DND-41 (cell line): ENCODE data around the gene IQGAP2.

Source experiments
- ATAC-seq: fragments of 200-7000 bp; cut with Tn5 transposase; 3 replicates; pipeline ENCODE4 v1.9.1; 2021; ENCODE audit warnings: low read depth; ENCODE audit not compliant: insufficient read depth
- DNase-seq: peaks from one replicate; pipeline ENCODE4 v3.0.0-alpha.2; 2020
- H2AFZ ChIP-seq: 2 replicates; pipeline ENCODE4 v1.6.0; 2012; ENCODE audit warnings: low read depth, low read length
- H3K27ac ChIP-seq: 2 replicates; pipeline ENCODE4 v1.5.1; 2012; ENCODE audit warnings: low read length, inconsistent platforms
- H3K27me3 ChIP-seq: fragments of 200-600 bp; sonication (generic); 2 replicates; pipeline ENCODE4 v1.6.0; 2012; ENCODE audit warnings: low read length, mild to moderate bottlenecking, inconsistent platforms; ENCODE audit not compliant: insufficient read depth, poor library complexity
- H3K36me3 ChIP-seq: 2 replicates; pipeline ENCODE4 v1.5.1; 2012; ENCODE audit warnings: low read length, inconsistent platforms; ENCODE audit not compliant: insufficient read depth
- H3K4me1 ChIP-seq: 2 replicates; pipeline ENCODE4 v1.5.1; 2012; ENCODE audit warnings: mild to moderate bottlenecking, low read length; ENCODE audit not compliant: insufficient read depth
- H3K4me2 ChIP-seq: 2 replicates; pipeline ENCODE4 v1.6.0; 2012; ENCODE audit warnings: mild to moderate bottlenecking, moderate library complexity, low read length, inconsistent platforms; ENCODE audit not compliant: insufficient read depth
- H3K4me3 ChIP-seq, 2 experiments: fragments of 200-600 bp in 1 of 2; shearing (Covaris generic) in 1 of 2; 2 replicates each; pipeline ENCODE4 v1.5.1; 2012 to 2016; ENCODE audit warnings: inconsistent platforms in 2 of 2, low read length in 2 of 2, mild to moderate bottlenecking in 2 of 2, low read depth in 1 of 2, moderate library complexity in 1 of 2
- H3K79me2 ChIP-seq: 2 replicates; pipeline ENCODE4 v1.6.0; 2012; ENCODE audit warnings: low read length, inconsistent platforms; ENCODE audit not compliant: insufficient read depth
- H3K9ac ChIP-seq: 2 replicates; pipeline ENCODE4 v1.6.0; 2012; ENCODE audit warnings: low read depth, mild to moderate bottlenecking, inconsistent platforms, low read length, moderate library complexity
- H3K9me3 ChIP-seq: 2 replicates; pipeline ENCODE4 v1.5.1; 2012; ENCODE audit warnings: low read length, moderate library complexity, mild to moderate bottlenecking, inconsistent platforms; ENCODE audit not compliant: insufficient read depth, severe bottlenecking
- H4K20me1 ChIP-seq: 2 replicates; pipeline ENCODE4 v1.6.0; 2012; ENCODE audit warnings: low read length; ENCODE audit not compliant: insufficient read depth
- CTCF ChIP-seq: IDR thresholded peaks from 2 replicates; pipeline ENCODE4 v1.5.1; 2012; ENCODE audit warnings: borderline replicate concordance, low read length, moderate library complexity, mild to moderate bottlenecking; ENCODE audit not compliant: poor library complexity, severe bottlenecking; ENCODE audit errors: extremely low read depth
- EZH2 ChIP-seq: IDR thresholded peaks from 3 replicates; pipeline ENCODE4 v1.6.1; 2012; ENCODE audit warnings: borderline replicate concordance, low read depth, mild to moderate bottlenecking, moderate library complexity, low read length, inconsistent platforms; ENCODE audit not compliant: severe bottlenecking

Gene IQGAP2

GRCh38 chr5:76693141-76693540 is 290.1 kb downstream of the IQGAP2 start:
- Histone ChIP-seq H3K9me3 (no peaks in the 10 kb centered on the region), H3K4me3 (no peak overlapping the region), H2AFZ (no peak overlapping the region), H3K9ac (no peak overlapping the region), H3K4me1 (no peaks in the 10 kb centered on the region), H3K27ac (no peak overlapping the region), H3K27me3 (no peaks in the 10 kb centered on the region), H3K79me2 (no peaks in the 10 kb centered on the region), H3K36me3 (no peaks in the 10 kb centered on the region), H4K20me1 (no peaks in the 10 kb centered on the region), H3K4me2 (no peak overlapping the region)
- ATAC-seq (no peak), DNase-seq (no peak)
- TF ChIP-seq CTCF, result no peak
- TF ChIP-seq EZH2, result no peak

- Histone ChIP-seq H3K4me2 (no peak overlapping the region), H3K4me1 (no peaks in the 10 kb centered on the region), H3K9ac (no peak overlapping the region), H3K27ac (no peak overlapping the region), H3K79me2 (no peaks in the 10 kb centered on the region), H3K27me3 (no peaks in the 10 kb centered on the region), H2AFZ (no peak overlapping the region), H3K36me3 (no peaks in the 10 kb centered on the region), H4K20me1 (no peaks in the 10 kb centered on the region), H3K9me3 (no peaks in the 10 kb centered on the region), H3K4me3 (no peak overlapping the region)
- no peak for TF ChIP-seq CTCF
- no peak for TF ChIP-seq EZH2
- DNase-seq (no peak), ATAC-seq (no peak)
These were observed 291.2 kb downstream of the IQGAP2 start for GRCh38 chr5:76694317-76694716.

- no peaks in the 10 kb centered on the region for H3K4me1 ChIP-seq
- H3K9me3 ChIP-seq, result no peaks in the 10 kb centered on the region
- ATAC-seq, result no peak
- no peak overlapping the region for H3K4me3 ChIP-seq
- no peak overlapping the region for H3K27ac ChIP-seq
- no peaks in the 10 kb centered on the region for H3K36me3 ChIP-seq
- DNase-seq, result no peak
- no peak overlapping the region for H3K9ac ChIP-seq
- H3K27me3 ChIP-seq, result no peaks in the 10 kb centered on the region
- H3K79me2 ChIP-seq, result no peaks in the 10 kb centered on the region
- no peak overlapping the region for H2AFZ ChIP-seq
- H4K20me1 ChIP-seq, result no peaks in the 10 kb centered on the region
- H3K4me2 ChIP-seq, result no peak overlapping the region
- TF ChIP-seq EZH2 (no peak), CTCF (no peak)
These were observed 292.3 kb downstream of the IQGAP2 start for GRCh38 chr5:76695346-76695745.

- Histone ChIP-seq H3K36me3 (no peaks in the 10 kb centered on the region), H3K9ac (no peak overlapping the region), H2AFZ (no peak overlapping the region), H3K4me3 (no peak overlapping the region), H4K20me1 (no peaks in the 10 kb centered on the region), H3K27me3 (no peaks in the 10 kb centered on the region), H3K4me1 (no peaks in the 10 kb centered on the region), H3K4me2 (no peak overlapping the region), H3K79me2 (no peaks in the 10 kb centered on the region), H3K27ac (no peak overlapping the region), H3K9me3 (no peaks in the 10 kb centered on the region)
- TF ChIP-seq CTCF (no peak), EZH2 (no peak)
- no peak for DNase-seq
- no peak for ATAC-seq
These were observed 293.2 kb downstream of the IQGAP2 start for GRCh38 chr5:76696251-76696650.
